HEK293 (cell line): Measurements from ENCODE around the gene C12orf57.

Experiments
- CTCF ChIA-PET: fragments of 350-600 bp; formaldehyde crosslinking; extraction: SDS; loops from one replicate; lab custom pipeline; 2021; ENCODE audit warnings: antibody characterized with exemption; lab: Yijun Ruan, JAX
- POLR2A ChIA-PET: fragments of 300-600 bp; formaldehyde crosslinking; extraction: SDS; loops from one replicate; lab custom pipeline; 2020; ENCODE audit warnings: antibody characterized with exemption, inconsistent platforms; lab: Yijun Ruan, JAX
- H3K27ac ChIP-seq: fragments of 200-500 bp; sonication (Bioruptor generic); 2 replicates; pipeline ENCODE4 v1.5.1; 2014; ENCODE audit warnings: low read depth, low read length, control low read depth, inconsistent platforms; ENCODE audit errors: extremely low read depth
- H3K36me3 ChIP-seq, 2 experiments: fragments of 200-500 bp in 1 of 2; sonication (Bioruptor generic) in 1 of 2; 1 replicate in 1 of 2; 2 replicates in 1 of 2; pipeline ENCODE4 v1.5.1; 2014 to 2017; ENCODE audit warnings: inconsistent platforms in 2 of 2, low read length in 2 of 2; ENCODE audit not compliant: control insufficient read depth in 2 of 2, insufficient read depth in 1 of 2
- H3K4me1 ChIP-seq: fragments of 200-500 bp; sonication (Bioruptor generic); 2 replicates; pipeline ENCODE4 v1.5.1; 2014; ENCODE audit warnings: mild to moderate bottlenecking, low read length, inconsistent platforms; ENCODE audit not compliant: control insufficient read depth, insufficient read depth
- H3K4me3 ChIP-seq: 2 replicates; pipeline ENCODE4 v1.5.1; 2011; ENCODE audit warnings: low read depth, mild to moderate bottlenecking, control low read depth, low read length, moderate library complexity
- H3K9me3 ChIP-seq: fragments of 200-500 bp; sonication (Bioruptor generic); 2 replicates; pipeline ENCODE4 v1.5.1; 2014; ENCODE audit warnings: low read depth, low read length, inconsistent platforms; ENCODE audit not compliant: control insufficient read depth, insufficient read depth
- GLI2 ChIP-seq: fragments of 450-650 bp; formaldehyde crosslinking; IDR thresholded peaks from 2 replicates; pipeline ENCODE4; 2017; ENCODE audit warnings: missing biosample characterization, missing genetic modification characterization, low read depth, borderline replicate concordance
- GLI4 ChIP-seq: fragments of 450-650 bp; formaldehyde crosslinking; IDR thresholded peaks from 2 replicates; pipeline ENCODE4 v1.5.1; 2016; ENCODE audit warnings: missing biosample characterization, missing genetic modification characterization
- GLIS1 ChIP-seq: fragments of 450-650 bp; formaldehyde crosslinking; IDR thresholded peaks from 2 replicates; pipeline ENCODE4 v1.5.1; 2016; ENCODE audit warnings: missing biosample characterization, missing genetic modification characterization
- GLIS2 ChIP-seq: fragments of 450-650 bp; formaldehyde crosslinking; IDR thresholded peaks from 2 replicates; pipeline ENCODE4 v1.5.1; 2016; ENCODE audit warnings: missing biosample characterization, missing genetic modification characterization
- HOXC10 ChIP-seq: sonication (generic); formaldehyde crosslinking; IDR thresholded peaks from 2 replicates; pipeline ENCODE4 v1.8.1; 2023; ENCODE audit warnings: mild to moderate bottlenecking, missing genetic modification reagents
- KLF1 ChIP-seq: fragments of 450-650 bp; formaldehyde crosslinking; IDR thresholded peaks from 2 replicates; pipeline ENCODE4 v1.5.1; 2016; ENCODE audit warnings: missing biosample characterization, missing genetic modification characterization
- KLF7 ChIP-seq: fragments of 450-650 bp; formaldehyde crosslinking; IDR thresholded peaks from 2 replicates; pipeline ENCODE4 v1.5.1; 2016; ENCODE audit warnings: missing biosample characterization, missing genetic modification characterization, borderline replicate concordance
- PRDM1 ChIP-seq: fragments of 450-650 bp; formaldehyde crosslinking; IDR thresholded peaks from 2 replicates; pipeline ENCODE4; 2016; ENCODE audit warnings: missing biosample characterization, missing genetic modification characterization
- RBAK ChIP-seq: fragments of 450-650 bp; formaldehyde crosslinking; IDR thresholded peaks from 2 replicates; pipeline ENCODE4 v1.5.1; 2016; ENCODE audit warnings: missing biosample characterization, missing genetic modification characterization
- ZBTB1 ChIP-seq: fragments of 450-650 bp; formaldehyde crosslinking; IDR thresholded peaks from 2 replicates; pipeline ENCODE4 v1.5.1; 2016; ENCODE audit warnings: missing biosample characterization, missing genetic modification characterization
- ZNF121 ChIP-seq: fragments of 450-650 bp; formaldehyde crosslinking; IDR thresholded peaks from 2 replicates; pipeline ENCODE4 v1.5.1; 2016; ENCODE audit warnings: missing biosample characterization, missing genetic modification characterization
- ZNF155 ChIP-seq: fragments of 450-650 bp; formaldehyde crosslinking; IDR thresholded peaks from 2 replicates; pipeline ENCODE4 v1.5.1; 2016; ENCODE audit warnings: missing biosample characterization, missing genetic modification characterization
- ZNF341 ChIP-seq: fragments of 450-650 bp; formaldehyde crosslinking; IDR thresholded peaks from 2 replicates; pipeline ENCODE4; 2016; ENCODE audit warnings: low read depth, missing biosample characterization, missing genetic modification characterization
- ZNF366 ChIP-seq: fragments of 450-650 bp; formaldehyde crosslinking; conservative IDR thresholded peaks from 2 replicates; pipeline ENCODE4 v1.5.1; 2016; ENCODE audit warnings: missing biosample characterization, missing genetic modification characterization
- ZNF560 ChIP-seq: fragments of 450-650 bp; formaldehyde crosslinking; IDR thresholded peaks from 2 replicates; pipeline ENCODE4 v1.5.1; 2017; ENCODE audit warnings: missing biosample characterization, missing genetic modification characterization, borderline replicate concordance
- ZNF654 ChIP-seq: fragments of 450-650 bp; formaldehyde crosslinking; IDR thresholded peaks from 2 replicates; pipeline ENCODE4 v1.5.1; 2016; ENCODE audit warnings: low read depth, missing biosample characterization, missing genetic modification characterization
- ZNF707 ChIP-seq: fragments of 450-650 bp; formaldehyde crosslinking; IDR thresholded peaks from 2 replicates; pipeline ENCODE4 v1.5.1; 2016; ENCODE audit warnings: missing biosample characterization, missing genetic modification characterization
- TF ChIP-seq, protein P1 (sequence below): fragments of 450-650 bp; formaldehyde crosslinking; IDR thresholded peaks from 2 replicates; pipeline ENCODE4; 2016; ENCODE audit warnings: missing biosample characterization, missing genetic modification characterization
- TF ChIP-seq, protein P2 (sequence below): fragments of 450-650 bp; formaldehyde crosslinking; IDR thresholded peaks from 2 replicates; pipeline ENCODE4 v1.5.1; 2016; ENCODE audit warnings: missing biosample characterization, missing genetic modification characterization, borderline replicate concordance
- TF ChIP-seq, protein P3 (sequence below): fragments of 450-650 bp; formaldehyde crosslinking; IDR thresholded peaks from 2 replicates; pipeline ENCODE4 v1.5.1; 2016; ENCODE audit warnings: missing biosample characterization, missing genetic modification characterization
- TF ChIP-seq, protein P4 (sequence below): fragments of 450-650 bp; formaldehyde crosslinking; IDR thresholded peaks from 2 replicates; pipeline ENCODE4 v1.5.1; 2016; ENCODE audit warnings: missing biosample characterization, missing genetic modification characterization
- TF ChIP-seq, protein P5 (sequence below): fragments of 450-650 bp; formaldehyde crosslinking; IDR thresholded peaks from 2 replicates; pipeline ENCODE4 v1.5.1; 2016; ENCODE audit warnings: missing biosample characterization, missing genetic modification characterization

The C12orf57 gene

DNA sequence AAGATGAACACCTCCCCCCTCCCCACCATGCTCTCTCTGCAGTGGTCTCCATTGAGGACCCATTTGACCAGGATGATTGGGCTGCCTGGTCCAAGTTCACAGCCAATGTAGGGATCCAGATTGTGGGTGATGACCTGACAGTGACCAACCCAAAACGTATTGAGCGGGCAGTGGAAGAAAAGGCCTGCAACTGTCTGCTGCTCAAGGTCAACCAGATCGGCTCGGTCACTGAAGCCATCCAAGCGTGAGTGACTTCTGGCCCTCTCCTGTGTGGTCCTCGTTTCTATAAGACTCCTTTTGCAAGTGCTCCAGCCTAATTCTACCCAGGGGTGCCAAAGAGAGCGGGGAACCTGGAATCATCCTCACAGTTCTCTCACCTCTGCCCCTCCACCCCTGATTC is 22.3 kb upstream of the C12orf57 start:
- Histone ChIP-seq H3K4me1 (peaks cover 21% of the 10 kb centered on the region), H3K9me3 (no peaks in the 10 kb centered on the region), H3K27ac (no peak overlapping the region), H3K36me3 (peaks cover 19 to 58% of the 10 kb centered on the region in 2 experiments), H3K4me3 (no peak overlapping the region)
- CTCF ChIA-PET: interaction anchor here (0.6 to 6.1 kb wide), 5 partner anchors 16 to 171 kb away, joined by 3 to 52 read pairs (median 4); partner anchors contain the start of genes C12orf57, C1R and RNU7-1
- no peak for TF ChIP-seq ZBTB1 (tag by site-specific recombination)
- TF ChIP-seq, protein P1, sequence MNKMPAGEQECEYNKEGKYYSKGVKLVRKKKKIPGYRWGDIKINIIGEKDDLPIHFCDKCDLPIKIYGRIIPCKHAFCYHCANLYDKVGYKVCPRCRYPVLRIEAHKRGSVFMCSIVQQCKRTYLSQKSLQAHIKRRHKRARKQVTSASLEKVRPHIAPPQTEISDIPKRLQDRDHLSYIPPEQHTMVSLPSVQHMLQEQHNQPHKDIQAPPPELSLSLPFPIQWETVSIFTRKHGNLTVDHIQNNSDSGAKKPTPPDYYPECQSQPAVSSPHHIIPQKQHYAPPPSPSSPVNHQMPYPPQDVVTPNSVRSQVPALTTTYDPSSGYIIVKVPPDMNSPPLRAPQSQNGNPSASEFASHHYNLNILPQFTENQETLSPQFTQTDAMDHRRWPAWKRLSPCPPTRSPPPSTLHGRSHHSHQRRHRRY (tag by site-specific recombination): no peak
- TF ChIP-seq, protein P2, sequence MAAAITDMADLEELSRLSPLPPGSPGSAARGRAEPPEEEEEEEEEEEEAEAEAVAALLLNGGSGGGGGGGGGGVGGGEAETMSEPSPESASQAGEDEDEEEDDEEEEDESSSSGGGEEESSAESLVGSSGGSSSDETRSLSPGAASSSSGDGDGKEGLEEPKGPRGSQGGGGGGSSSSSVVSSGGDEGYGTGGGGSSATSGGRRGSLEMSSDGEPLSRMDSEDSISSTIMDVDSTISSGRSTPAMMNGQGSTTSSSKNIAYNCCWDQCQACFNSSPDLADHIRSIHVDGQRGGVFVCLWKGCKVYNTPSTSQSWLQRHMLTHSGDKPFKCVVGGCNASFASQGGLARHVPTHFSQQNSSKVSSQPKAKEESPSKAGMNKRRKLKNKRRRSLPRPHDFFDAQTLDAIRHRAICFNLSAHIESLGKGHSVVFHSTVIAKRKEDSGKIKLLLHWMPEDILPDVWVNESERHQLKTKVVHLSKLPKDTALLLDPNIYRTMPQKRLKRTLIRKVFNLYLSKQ: no peak
- POLR2A ChIA-PET: interaction anchor here (1.4 to 6.2 kb wide), 2 partner anchors 16 to 23 kb away, joined by 4 to 99 read pairs; partner anchors contain the start of genes C12orf57 and RNU7-1

DNA sequence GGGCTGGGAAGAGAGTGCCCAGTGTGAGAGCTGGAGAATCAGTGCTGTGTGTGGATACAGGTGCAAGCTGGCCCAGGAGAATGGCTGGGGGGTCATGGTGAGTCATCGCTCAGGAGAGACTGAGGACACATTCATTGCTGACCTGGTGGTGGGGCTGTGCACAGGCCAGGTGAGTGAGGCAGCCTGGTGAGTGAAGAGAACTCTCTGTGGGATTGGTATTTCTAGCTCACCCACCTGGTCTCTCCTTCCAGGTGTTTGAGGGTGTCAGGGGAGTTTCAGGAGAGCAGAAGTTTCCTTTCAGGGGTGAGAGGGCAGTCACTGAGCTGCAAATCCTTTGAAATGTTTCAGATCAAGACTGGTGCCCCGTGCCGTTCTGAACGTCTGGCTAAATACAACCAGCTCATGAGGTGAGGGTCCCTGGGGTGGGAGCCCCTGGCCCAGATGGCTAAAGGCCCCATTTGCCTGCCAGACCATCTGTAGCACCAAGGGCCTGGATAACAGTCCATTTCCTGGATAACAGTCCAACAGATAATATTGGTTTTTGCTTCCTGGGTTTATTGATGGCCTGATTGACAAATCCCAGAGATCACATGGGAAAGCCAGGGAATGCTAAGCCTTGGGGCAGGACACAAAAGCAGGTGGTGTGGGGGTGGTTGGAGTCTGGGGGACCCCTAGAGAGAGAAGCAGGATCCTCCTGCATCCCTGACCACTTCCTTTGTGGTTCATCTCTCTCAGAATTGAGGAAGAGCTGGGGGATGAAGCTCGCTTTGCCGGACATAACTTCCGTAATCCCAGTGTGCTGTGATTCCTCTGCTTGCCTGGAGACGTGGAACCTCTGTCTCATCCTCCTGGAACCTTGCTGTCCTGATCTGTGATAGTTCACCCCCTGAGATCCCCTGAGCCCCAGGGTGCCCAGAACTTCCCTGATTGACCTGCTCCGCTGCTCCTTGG is 21.6 kb upstream of the C12orf57 start:
- no peak overlapping the region for H3K27ac ChIP-seq
- peaks cover 28% of the 10 kb centered on the region for H3K4me1 ChIP-seq
- CTCF ChIA-PET: interaction anchor here (0.6 to 6.1 kb wide), 7 partner anchors 10 to 170 kb away, joined by 3 to 52 read pairs (median 4); partner anchors contain the start of genes C12orf57, C1R, MLF2 and RNU7-1
- peaks cover 19 to 51% of the 10 kb centered on the region in 2 experiments for H3K36me3 ChIP-seq
- POLR2A ChIA-PET: interaction anchor here (0.6 to 6.2 kb wide), 3 partner anchors 8 to 22 kb away, joined by 4 to 99 read pairs (median 4); partner anchors contain the start of genes C12orf57, ENO2 and RNU7-1
- TF ChIP-seq ZNF155 (tag by site-specific recombination) (no peak), HOXC10 (CRISPR knock-in tag) (no peak), ZNF707 (tag by site-specific recombination) (no peak), ZNF121 (no peak), ZNF654 (tag by site-specific recombination) (no peak), PRDM1 (tag by site-specific recombination) (peak; percentile 81), ZNF560 (tag by site-specific recombination) (no peak), RBAK (no peak), KLF7 (tag by site-specific recombination) (no peak), ZNF366 (tag by site-specific recombination) (no peak), GLIS1 (tag by site-specific recombination) (peak; percentile 94), ZNF341 (no peak), GLIS2 (tag by site-specific recombination) (0 out of 2 replicates have a peak, but pooled peaks have one; percentile 21), GLI2 (no peak), GLI4 (tag by site-specific recombination) (no peak), KLF1 (tag by site-specific recombination) (no peak)
- TF ChIP-seq, protein P3, sequence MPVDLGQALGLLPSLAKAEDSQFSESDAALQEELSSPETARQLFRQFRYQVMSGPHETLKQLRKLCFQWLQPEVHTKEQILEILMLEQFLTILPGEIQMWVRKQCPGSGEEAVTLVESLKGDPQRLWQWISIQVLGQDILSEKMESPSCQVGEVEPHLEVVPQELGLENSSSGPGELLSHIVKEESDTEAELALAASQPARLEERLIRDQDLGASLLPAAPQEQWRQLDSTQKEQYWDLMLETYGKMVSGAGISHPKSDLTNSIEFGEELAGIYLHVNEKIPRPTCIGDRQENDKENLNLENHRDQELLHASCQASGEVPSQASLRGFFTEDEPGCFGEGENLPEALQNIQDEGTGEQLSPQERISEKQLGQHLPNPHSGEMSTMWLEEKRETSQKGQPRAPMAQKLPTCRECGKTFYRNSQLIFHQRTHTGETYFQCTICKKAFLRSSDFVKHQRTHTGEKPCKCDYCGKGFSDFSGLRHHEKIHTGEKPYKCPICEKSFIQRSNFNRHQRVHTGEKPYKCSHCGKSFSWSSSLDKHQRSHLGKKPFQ: no peak
- TF ChIP-seq, protein P4, sequence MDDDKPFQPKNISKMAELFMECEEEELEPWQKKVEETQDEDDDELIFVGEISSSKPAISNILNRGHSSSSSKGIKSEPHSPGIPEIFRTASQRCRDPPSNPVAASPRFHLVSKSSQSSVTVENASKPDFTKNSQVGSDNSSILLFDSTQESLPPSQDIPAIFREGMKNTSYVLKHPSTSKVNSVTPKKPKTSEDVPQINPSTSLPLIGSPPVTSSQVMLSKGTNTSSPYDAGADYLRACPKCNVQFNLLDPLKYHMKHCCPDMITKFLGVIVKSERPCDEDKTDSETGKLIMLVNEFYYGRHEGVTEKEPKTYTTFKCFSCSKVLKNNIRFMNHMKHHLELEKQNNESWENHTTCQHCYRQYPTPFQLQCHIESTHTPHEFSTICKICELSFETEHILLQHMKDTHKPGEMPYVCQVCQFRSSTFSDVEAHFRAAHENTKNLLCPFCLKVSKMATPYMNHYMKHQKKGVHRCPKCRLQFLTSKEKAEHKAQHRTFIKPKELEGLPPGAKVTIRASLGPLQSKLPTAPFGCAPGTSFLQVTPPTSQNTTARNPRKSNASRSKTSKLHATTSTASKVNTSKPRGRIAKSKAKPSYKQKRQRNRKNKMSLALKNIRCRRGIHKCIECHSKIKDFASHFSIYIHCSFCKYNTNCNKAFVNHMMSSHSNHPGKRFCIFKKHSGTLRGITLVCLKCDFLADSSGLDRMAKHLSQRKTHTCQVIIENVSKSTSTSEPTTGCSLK (tag by site-specific recombination): no peak
- TF ChIP-seq, protein P5, sequence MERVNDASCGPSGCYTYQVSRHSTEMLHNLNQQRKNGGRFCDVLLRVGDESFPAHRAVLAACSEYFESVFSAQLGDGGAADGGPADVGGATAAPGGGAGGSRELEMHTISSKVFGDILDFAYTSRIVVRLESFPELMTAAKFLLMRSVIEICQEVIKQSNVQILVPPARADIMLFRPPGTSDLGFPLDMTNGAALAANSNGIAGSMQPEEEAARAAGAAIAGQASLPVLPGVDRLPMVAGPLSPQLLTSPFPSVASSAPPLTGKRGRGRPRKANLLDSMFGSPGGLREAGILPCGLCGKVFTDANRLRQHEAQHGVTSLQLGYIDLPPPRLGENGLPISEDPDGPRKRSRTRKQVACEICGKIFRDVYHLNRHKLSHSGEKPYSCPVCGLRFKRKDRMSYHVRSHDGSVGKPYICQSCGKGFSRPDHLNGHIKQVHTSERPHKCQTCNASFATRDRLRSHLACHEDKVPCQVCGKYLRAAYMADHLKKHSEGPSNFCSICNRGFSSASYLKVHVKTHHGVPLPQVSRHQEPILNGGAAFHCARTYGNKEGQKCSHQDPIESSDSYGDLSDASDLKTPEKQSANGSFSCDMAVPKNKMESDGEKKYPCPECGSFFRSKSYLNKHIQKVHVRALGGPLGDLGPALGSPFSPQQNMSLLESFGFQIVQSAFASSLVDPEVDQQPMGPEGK (tag by site-specific recombination): peak; percentile 40; the same call in 1 of the 2 replicates
- H3K9me3 ChIP-seq: no peaks in the 10 kb centered on the region
- no peak overlapping the region for H3K4me3 ChIP-seq
